GM18861 (cell line): ENCODE data around the gene TEAD3.

Experiments used
- ATAC-seq: cut with Tn5 transposase; IDR thresholded peaks from one replicate; pipeline ENCODE4 v1.9.1; 2021; ENCODE audit not compliant: unreplicated experiment

TEAD3 gene

GRCh38 chr6:35514587-35514986, 17.7 kb upstream of the TEAD3 start:
- no peak for ATAC-seq

GRCh38 chr6:35512740-35513139, 15.9 kb upstream of the TEAD3 start, which contains the start of gene TULP1:
TSS of gene TULP1 (minus strand) at chr6:35512896. CDS start at chr6:35512858, 38 bp downstream.
- no peak for ATAC-seq

GRCh38 chr6:35512006-35512405, 15.1 kb upstream of the TEAD3 start:
- ATAC-seq, result no peak

GRCh38 chr6:35511562-35511941, 14.7 kb upstream of the TEAD3 start:
- no peak for ATAC-seq

GRCh38 chr6:35510916-35511561, 14.2 kb upstream of the TEAD3 start:
- ATAC-seq, result no peak

- no peak for ATAC-seq
Measured at GRCh38 chr6:35508542-35508941, 11.7 kb upstream of the TEAD3 start.

- ATAC-seq, result no peak
Measured at GRCh38 chr6:35508027-35508426, 11.1 kb upstream of the TEAD3 start.

- no peak for ATAC-seq
Measured at GRCh38 chr6:35507221-35507620, 10.3 kb upstream of the TEAD3 start.

- ATAC-seq, result no peak
Measured at GRCh38 chr6:35506536-35506935, 9.7 kb upstream of the TEAD3 start.

- ATAC-seq, result no peak
Measured at GRCh38 chr6:35505999-35506412, 9.1 kb upstream of the TEAD3 start.

- ATAC-seq, result no peak
Measured at GRCh38 chr6:35503534-35503933, 6.7 kb upstream of the TEAD3 start.

- no peak for ATAC-seq
Measured at GRCh38 chr6:35501784-35502183, 4.9 kb upstream of the TEAD3 start.

GRCh38 chr6:35500782-35501181, 3.9 kb upstream of the TEAD3 start:
- ATAC-seq, result no peak

- no peak for ATAC-seq
Measured at GRCh38 chr6:35499372-35499771, 2.5 kb upstream of the TEAD3 start.

- ATAC-seq, result no peak
Measured at GRCh38 chr6:35498422-35499067, 1.7 kb upstream of the TEAD3 start.

GRCh38 chr6:35497571-35498421, 917 bp upstream of the TEAD3 start:
- no peak for ATAC-seq

GRCh38 chr6:35496036-35496840, 641 bp downstream of the TEAD3 start:
- ATAC-seq, result no peak

GRCh38 chr6:35495258-35496035, 1.4 kb downstream of the TEAD3 start:
- no peak for ATAC-seq

- no peak for ATAC-seq
Measured at GRCh38 chr6:35494161-35494563, 2.7 kb downstream of the TEAD3 start.

- ATAC-seq, result no peak
Measured at GRCh38 chr6:35493307-35493983, 3.4 kb downstream of the TEAD3 start.
